GM18861 (cell line): Measurements from ENCODE around the gene RALA.

Source experiments
- ATAC-seq: cut with Tn5 transposase; IDR thresholded peaks from one replicate; pipeline ENCODE4 v1.9.1; 2021; ENCODE audit not compliant: unreplicated experiment

RALA gene

GRCh38 chr7:39623047-39623731, at the start of gene RALA:
Gene RALA (plus strand): TSS chr7:39623572. CDS start chr7:39686668, 63,096 bp downstream.
- peak; percentile 78 for ATAC-seq

- ATAC-seq = no peak
Observed at GRCh38 chr7:39574673-39575349, 48.6 kb upstream of the RALA start.

GRCh38 chr7:39577229-39577874, 46.0 kb upstream of the RALA start:
- ATAC-seq = no peak

GRCh38 chr7:39580149-39580874, 43.1 kb upstream of the RALA start:
- peak; percentile 95 for ATAC-seq

- ATAC-seq = no peak
Observed at GRCh38 chr7:39582536-39582935, 40.8 kb upstream of the RALA start.

- no peak for ATAC-seq
Observed at GRCh38 chr7:39583539-39583938, 39.8 kb upstream of the RALA start.

- ATAC-seq = no peak
Observed at GRCh38 chr7:39587393-39587792, 36.0 kb upstream of the RALA start.

GRCh38 chr7:39588416-39588815, 35.0 kb upstream of the RALA start:
- ATAC-seq = no peak

GRCh38 chr7:39589323-39590111, 33.9 kb upstream of the RALA start:
- peak; percentile 93 for ATAC-seq

GRCh38 chr7:39592586-39592985, 30.8 kb upstream of the RALA start:
- ATAC-seq = peak; percentile 37

GRCh38 chr7:39594988-39595620, 28.3 kb upstream of the RALA start:
- ATAC-seq = no peak

- no peak for ATAC-seq
Observed at GRCh38 chr7:39602351-39602750, 21.0 kb upstream of the RALA start.

- ATAC-seq = no peak
Observed at GRCh38 chr7:39603924-39604323, 19.4 kb upstream of the RALA start.

- peak; percentile 71 for ATAC-seq
Observed at GRCh38 chr7:39605087-39605486, 18.3 kb upstream of the RALA start.

- ATAC-seq = no peak
Observed at GRCh38 chr7:39606352-39606751, 17.0 kb upstream of the RALA start.

GRCh38 chr7:39606941-39607340, 16.4 kb upstream of the RALA start:
- no peak for ATAC-seq

GRCh38 chr7:39607865-39608264, 15.5 kb upstream of the RALA start:
- ATAC-seq = no peak

- ATAC-seq = no peak
Observed at GRCh38 chr7:39608278-39608677, 15.1 kb upstream of the RALA start.

- no peak for ATAC-seq
Observed at GRCh38 chr7:39609113-39609934, 14.0 kb upstream of the RALA start.

- ATAC-seq = no peak
Observed at GRCh38 chr7:39609935-39610263, 13.5 kb upstream of the RALA start.
